Caco-2 (cell line): ENCODE data around the gene PATJ. TPM values are rescaled to one million over a fixed set of nuclear protein-coding genes. Genes with fewer than 3 reads are reported as not detected.

Source experiments
- BruUV-seq: library from RNA; stranded (reverse); fragments of 400-500 nt; replicated peaks from 2 replicates; lab custom pipeline; 2021; lab: Mats Ljungman, UMichigan
- CTCF ChIA-PET: fragments of 300-600 bp; sonication (Branson Sonifier 250); formaldehyde crosslinking; loops from one replicate; lab custom pipeline; 2022; ENCODE audit warnings: antibody characterized with exemption; lab: Charles Lee
- POLR2A ChIA-PET: fragments of 300-600 bp; sonication (Branson Sonifier 250); formaldehyde crosslinking; loops from one replicate; lab custom pipeline; 2022; ENCODE audit warnings: antibody characterized with exemption; lab: Charles Lee
- DNase-seq, 2 experiments: peaks; one replicate each; pipeline versions ENCODE4 v3.0.0 to v3.0.0-alpha.2; 2020 to 2022
- H3K27me3 ChIP-seq: replicated peaks from 2 replicates; pipeline ENCODE4 v1.6.0; 2011; ENCODE audit warnings: low read length; ENCODE audit not compliant: control insufficient read depth, insufficient read depth
- H3K36me3 ChIP-seq: 2 replicates; pipeline ENCODE4 v1.5.1; 2011; ENCODE audit warnings: low read length; ENCODE audit not compliant: control insufficient read depth, insufficient read depth
- H3K4me1 ChIP-seq: fragments of 250-450 bp; sonication (Bioruptor Pico); 2 replicates; pipeline ENCODE4 v1.5.1; 2020; ENCODE audit warnings: mild to moderate bottlenecking
- H3K4me3 ChIP-seq: 2 replicates; pipeline ENCODE4 v1.5.1; 2011; ENCODE audit warnings: low read depth, mild to moderate bottlenecking, control low read depth, low read length
- H3K9me3 ChIP-seq: fragments of 250-450 bp; sonication (Bioruptor Pico); 2 replicates; pipeline ENCODE4 v1.5.1; 2020; ENCODE audit warnings: mild to moderate bottlenecking, moderate library complexity
- H3K27ac Mint-ChIP-seq: one replicate; pipeline ENCODE4 v1.8.0; 2022; ENCODE audit warnings: mixed read lengths; ENCODE audit not compliant: unreplicated experiment
- H3K27me3 Mint-ChIP-seq: one replicate; pipeline ENCODE4 v1.8.0; 2022; ENCODE audit warnings: mixed read lengths; ENCODE audit not compliant: insufficient read depth, unreplicated experiment
- H3K36me3 Mint-ChIP-seq: one replicate; pipeline ENCODE4 v1.8.0; 2022; ENCODE audit warnings: mild to moderate bottlenecking, mixed read lengths; ENCODE audit not compliant: insufficient read depth, unreplicated experiment
- H3K4me1 Mint-ChIP-seq: one replicate; pipeline ENCODE4 v1.8.0; 2022; ENCODE audit warnings: low read depth, mixed read lengths; ENCODE audit not compliant: unreplicated experiment
- H3K4me3 Mint-ChIP-seq: one replicate; pipeline ENCODE4 v1.8.0; 2022; ENCODE audit warnings: mild to moderate bottlenecking, moderate library complexity, mixed read lengths; ENCODE audit not compliant: unreplicated experiment
- H3K9me3 Mint-ChIP-seq: one replicate; pipeline ENCODE4 v1.8.0; 2022; ENCODE audit warnings: mixed read lengths; ENCODE audit not compliant: unreplicated experiment
- CTCF ChIP-seq, 2 experiments: fragments of 200-600 bp in 1 of 2; IDR thresholded peaks; 1 replicate in 1 of 2; 2 replicates in 1 of 2; pipeline versions ENCODE4 v1.5.1 to v1.8.0; 2011 to 2022; ENCODE audit warnings: antibody characterized with exemption in 1 of 2, control low read depth in 1 of 2, inconsistent platforms in 1 of 2, low read depth in 1 of 2, low read length in 1 of 2, mild to moderate bottlenecking in 1 of 2, moderate library complexity in 1 of 2; ENCODE audit not compliant: insufficient read depth in 1 of 2, severe bottlenecking in 1 of 2, unreplicated experiment in 1 of 2
- intact Hi-C: fragments of 100-400 bp; cut with micrococcal nuclease; formaldehyde crosslinking; loops from one replicate; pipeline ENCODE4 v1.10.0; 2022; ENCODE audit not compliant: unreplicated experiment
- total RNA-seq: library from RNA; stranded (reverse); gene quantifications from 2 replicates; pipeline ENCODE4 v1.2.3, GENCODE V29; 2022

Gene PATJ
- total RNA-seq, 1 experiment from 2014 or later: 31.6 TPM

GRCh38 chr1:62029704-62030103, 287.4 kb downstream of the PATJ start:
- CTCF ChIA-PET: no interaction called here
- no peak for DNase-seq

GRCh38 chr1:62034790-62035189, 292.5 kb downstream of the PATJ start:
- no peaks in the 10 kb centered on the region for H3K36me3 ChIP-seq
- H3K4me3 Mint-ChIP-seq: no peak overlapping the region
- no peak overlapping the region for H3K27ac Mint-ChIP-seq
- intact Hi-C loops: no loop called here
- ChIA-PET CTCF (no interaction called here), POLR2A (no interaction called here)
- H3K27me3 Mint-ChIP-seq: no peaks in the 10 kb centered on the region
- no peak overlapping the region for H3K4me3 ChIP-seq
- no TSS peak for BruUV-seq
- no peaks in the 10 kb centered on the region for H3K9me3 ChIP-seq
- no peaks in the 10 kb centered on the region for H3K4me1 Mint-ChIP-seq
- H3K36me3 Mint-ChIP-seq: peaks cover 3% of the 10 kb centered on the region
- H3K9me3 Mint-ChIP-seq: no peaks in the 10 kb centered on the region
- H3K4me1 ChIP-seq: no peaks in the 10 kb centered on the region
- DNase-seq: no peak
- H3K27me3 ChIP-seq: no peaks in the 10 kb centered on the region
- TF ChIP-seq CTCF (IDR thresholded peaks at IDR 0.05; ENCODE audit: insufficient read depth in 1 of 2, low read depth in 1 of 2, low read length in 1 of 2, severe bottlenecking in 1 of 2, unreplicated experiment in 1 of 2): no peak

More at GRCh38 chr1:62029704-62030103, 287.4 kb downstream of the PATJ start:
- Histone ChIP-seq H3K4me3 (no peak overlapping the region), H3K4me1 (no peaks in the 10 kb centered on the region), H3K9me3 (no peaks in the 10 kb centered on the region), H3K27me3 (no peaks in the 10 kb centered on the region), H3K36me3 (no peaks in the 10 kb centered on the region)
- TF ChIP-seq CTCF (IDR thresholded peaks at IDR 0.05; ENCODE audit: insufficient read depth in 1 of 2, low read depth in 1 of 2, low read length in 1 of 2, severe bottlenecking in 1 of 2, unreplicated experiment in 1 of 2): no peak
- Mint-ChIP-seq H3K4me1 (no peaks in the 10 kb centered on the region), H3K27ac (no peak overlapping the region), H3K9me3 (no peaks in the 10 kb centered on the region), H3K4me3 (no peak overlapping the region), H3K27me3 (no peaks in the 10 kb centered on the region), H3K36me3 (peaks cover 12% of the 10 kb centered on the region)
- POLR2A ChIA-PET: no interaction called here
- intact Hi-C loops: no loop called here
- no TSS peak for BruUV-seq

- Mint-ChIP-seq H3K9me3 (no peaks in the 10 kb centered on the region), H3K36me3 (no peaks in the 10 kb centered on the region), H3K4me3 (no peak overlapping the region), H3K4me1 (peaks cover 13% of the 10 kb centered on the region), H3K27me3 (no peaks in the 10 kb centered on the region), H3K27ac (no peak overlapping the region)
- Histone ChIP-seq H3K27me3 (no peaks in the 10 kb centered on the region), H3K9me3 (no peaks in the 10 kb centered on the region), H3K36me3 (no peaks in the 10 kb centered on the region), H3K4me1 (peaks cover 8% of the 10 kb centered on the region), H3K4me3 (no peak overlapping the region)
- intact Hi-C loops: no loop called here
- ChIA-PET POLR2A (interaction anchor here (0.6 kb wide), 1 partner anchor 139 kb away, joined by 3 read pairs; no protein-coding TSS in a partner anchor), CTCF (interaction anchor here (0.7 kb wide), 1 partner anchor 31 kb away, joined by 3 read pairs; no protein-coding TSS in a partner anchor)
- no peak for TF ChIP-seq CTCF (IDR thresholded peaks at IDR 0.05; ENCODE audit: insufficient read depth in 1 of 2, low read depth in 1 of 2, low read length in 1 of 2, severe bottlenecking in 1 of 2, unreplicated experiment in 1 of 2)
- no peak for DNase-seq
- BruUV-seq: no TSS peak
These were observed 295.0 kb downstream of the PATJ start for GRCh38 chr1:62037274-62037673.
